Measurements from ENCODE around the gene TPRG1L. TPM values are rescaled to one million over a fixed set of nuclear protein-coding genes. Genes with fewer than 3 reads are reported as not detected.
A peak's percentile ranks its signal among the peaks of the same experiment; 100 is the strongest.
"Not testable (repeated sequence)": the region's sequence is repeated elsewhere in the genome, so short reads cannot be mapped to it uniquely, and the experiment has no call there.

Gene TPRG1L
- 6.6 and 17.4 TPM in 2 replicates for total RNA-seq (2014; rRNA removed; shearing (Covaris generic))

DNA sequence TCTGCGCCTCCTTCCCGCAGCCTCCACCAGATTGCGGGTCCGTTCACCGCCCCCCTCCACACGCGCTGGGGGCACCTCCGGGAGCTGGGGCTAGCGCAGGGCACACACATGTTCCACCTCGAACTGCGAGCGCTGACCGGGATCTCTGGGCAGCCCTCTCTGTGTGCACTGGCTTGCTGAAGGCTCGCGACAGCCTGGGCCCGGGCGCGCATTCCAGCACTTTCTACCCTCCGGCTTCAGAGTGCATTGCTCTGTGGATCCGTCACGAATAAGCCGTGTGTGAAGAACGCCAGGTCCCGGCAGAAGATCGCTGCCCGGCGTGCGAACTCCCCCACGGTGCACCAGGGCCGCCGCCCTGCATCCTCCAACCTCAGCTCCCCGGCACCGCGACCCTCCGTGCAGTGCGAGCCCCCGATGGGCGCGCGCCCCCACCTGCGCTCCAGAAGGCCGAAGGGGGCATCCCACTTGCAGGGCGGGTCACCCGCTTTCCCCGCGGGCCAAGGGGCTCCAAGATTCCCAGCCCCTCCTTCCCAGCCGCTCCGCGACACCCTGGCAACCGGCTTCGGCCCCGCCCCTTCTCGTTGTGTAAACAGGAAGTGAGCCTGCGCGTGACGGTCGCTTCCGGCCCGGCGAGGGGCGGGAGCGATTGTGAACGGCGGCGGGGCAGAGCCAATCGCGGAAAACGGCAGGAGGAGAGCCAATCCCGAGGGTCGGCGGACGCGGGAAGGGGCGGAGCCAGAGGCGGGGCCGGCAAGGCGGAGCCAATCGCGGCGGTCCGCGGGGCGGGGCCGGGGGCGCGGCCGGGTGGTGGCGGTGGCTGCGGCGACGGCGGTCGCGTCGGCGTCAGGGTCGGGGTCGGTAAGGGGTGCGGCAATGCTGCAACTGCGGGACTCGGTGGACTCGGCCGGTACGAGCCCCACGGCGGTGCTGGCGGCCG is at the start of gene TPRG1L:
TSS of gene TPRG1L (plus strand) at position 816 of the 937 bp plus-strand sequence. CDS start at position 874, 58 bp downstream.
- Histone ChIP-seq H3K36me3 (peaks cover 37% of the 10 kb centered on the region), H3K4me1 (replicated peaks) (peaks cover 14% of the 10 kb centered on the region), H3K27me3 (replicated peaks) (no peaks in the 10 kb centered on the region), H3K9me3 (replicated peaks) (no peaks in the 10 kb centered on the region), H3K27ac (no peak within 1 kb of the TSS), H3K4me3 (peak within 1 kb of the TSS; percentile 85)
- peak; percentile 94 to 98 for DNase-seq (ENCODE audit: low read depth in 1 of 2, low spot score in 2 of 2)

GRCh38 chr1:3575515-3575914 is 49.3 kb upstream of the TPRG1L start:
- H3K36me3 ChIP-seq; DNase-seq (ENCODE audit: low read depth in 1 of 2, low spot score in 2 of 2); H3K4me1 ChIP-seq (replicated peaks); H3K4me3 ChIP-seq; H3K27me3 ChIP-seq (replicated peaks); H3K27ac ChIP-seq; H3K9me3 ChIP-seq (replicated peaks): not testable (repeated sequence)

- no peaks in the 10 kb centered on the region for H3K9me3 ChIP-seq (replicated peaks)
- H3K4me1 ChIP-seq (replicated peaks), result no peaks in the 10 kb centered on the region
- H3K36me3 ChIP-seq, result no peaks in the 10 kb centered on the region
- DNase-seq (ENCODE audit: low read depth in 1 of 2, low spot score in 2 of 2), result no peak
- no peak overlapping the region for H3K4me3 ChIP-seq
- H3K27ac ChIP-seq, result no peak overlapping the region
- H3K27me3 ChIP-seq (replicated peaks), result no peaks in the 10 kb centered on the region
Measured at GRCh38 chr1:3575993-3576392, 48.8 kb upstream of the TPRG1L start.

DNA sequence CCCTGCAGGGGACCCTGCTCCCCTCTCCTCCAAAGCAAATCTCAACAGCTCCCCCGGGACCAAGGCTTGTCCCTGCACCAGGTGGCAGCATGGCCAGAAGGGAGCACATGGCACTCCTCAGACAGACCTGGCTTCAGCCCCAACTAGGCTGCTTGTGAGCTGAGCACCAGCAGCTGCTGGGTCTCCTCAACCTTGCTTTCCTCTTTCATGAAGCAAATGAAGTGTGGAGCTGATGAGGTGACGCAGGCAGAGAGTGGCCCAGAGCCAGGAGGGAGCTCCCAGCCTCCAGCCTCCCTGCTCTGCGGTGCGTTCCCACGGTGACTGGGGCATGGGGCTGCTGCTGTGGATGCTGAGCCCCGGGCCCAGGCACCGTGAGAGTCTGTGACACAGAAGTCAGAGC is 47.5 kb upstream of the TPRG1L start:
- no peaks in the 10 kb centered on the region for H3K36me3 ChIP-seq
- 0 out of 2 replicates have a peak, but pooled peaks cover 4% of the 10 kb centered on the region for H3K27me3 ChIP-seq (replicated peaks)
- H3K4me3 ChIP-seq, result no peak overlapping the region
- no peaks in the 10 kb centered on the region for H3K9me3 ChIP-seq (replicated peaks)
- H3K4me1 ChIP-seq (replicated peaks), result no peaks in the 10 kb centered on the region
- H3K27ac ChIP-seq, result no peak overlapping the region
- DNase-seq (ENCODE audit: low read depth in 1 of 2, low spot score in 2 of 2), result no peak

- H3K4me1 ChIP-seq (replicated peaks), result no peaks in the 10 kb centered on the region
- no peak overlapping the region for H3K27ac ChIP-seq
- H3K27me3 ChIP-seq (replicated peaks), result peaks cover 4% of the 10 kb centered on the region; the same call in 1 of the 2 replicates
- H3K9me3 ChIP-seq (replicated peaks), result no peaks in the 10 kb centered on the region
- DNase-seq (ENCODE audit: low read depth in 1 of 2, low spot score in 2 of 2), result no peak
- no peaks in the 10 kb centered on the region for H3K36me3 ChIP-seq
- no peak overlapping the region for H3K4me3 ChIP-seq
Measured at GRCh38 chr1:3577711-3578432, 46.9 kb upstream of the TPRG1L start.

DNA sequence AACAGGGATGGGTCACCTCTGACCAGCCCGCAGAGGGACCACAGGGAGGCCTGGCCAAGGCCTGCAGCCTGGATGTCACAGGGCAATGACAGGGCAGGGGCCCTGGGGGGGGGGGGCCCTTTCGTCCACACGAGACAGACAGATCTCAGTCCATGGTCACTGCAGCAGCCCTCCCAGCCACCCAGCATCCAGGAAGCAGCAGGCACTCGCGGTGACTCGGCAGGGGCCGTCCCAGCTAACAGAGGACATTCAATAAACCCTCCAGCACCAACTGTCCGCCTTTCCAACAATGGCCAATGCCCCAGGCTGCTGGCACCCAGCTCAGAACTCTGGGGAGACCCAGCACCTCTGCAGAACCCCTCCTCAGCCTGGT is 46.4 kb upstream of the TPRG1L start:
- no peak overlapping the region for H3K4me3 ChIP-seq

DNA sequence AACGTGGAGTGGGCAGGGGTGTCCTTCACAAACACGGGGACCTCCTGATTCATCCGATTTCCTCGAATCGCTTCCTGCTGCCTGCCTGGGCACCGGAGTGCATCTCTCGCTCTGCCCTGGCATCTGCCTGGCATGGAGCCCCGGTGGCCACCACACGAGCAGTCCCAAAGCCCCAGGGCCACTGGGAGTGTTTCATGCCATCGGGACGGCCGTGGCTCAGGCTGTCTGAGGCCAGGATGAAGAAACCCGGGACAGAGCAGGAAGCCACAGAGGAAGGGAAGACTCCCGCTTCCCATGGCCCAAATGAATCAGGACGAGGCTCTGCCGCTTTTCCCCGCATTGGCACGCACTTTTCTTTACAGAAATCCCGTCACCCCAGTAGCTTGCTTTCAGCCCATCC is 45.9 kb upstream of the TPRG1L start:
- Histone ChIP-seq H3K4me1 (replicated peaks) (no peaks in the 10 kb centered on the region), H3K27ac (no peak overlapping the region), H3K36me3 (no peaks in the 10 kb centered on the region), H3K4me3 (no peak overlapping the region), H3K27me3 (replicated peaks) (peaks cover 4% of the 10 kb centered on the region; the same call in 1 of the 2 replicates), H3K9me3 (replicated peaks) (no peaks in the 10 kb centered on the region)
- DNase-seq (ENCODE audit: low read depth in 1 of 2, low spot score in 2 of 2), result no peak

More for the DNA sequence above, 46.4 kb upstream of the TPRG1L start:
- no peaks in the 10 kb centered on the region for H3K9me3 ChIP-seq (replicated peaks)
- H3K27me3 ChIP-seq (replicated peaks), result peaks cover 4% of the 10 kb centered on the region; the same call in 1 of the 2 replicates
- H3K4me1 ChIP-seq (replicated peaks), result no peaks in the 10 kb centered on the region
- H3K27ac ChIP-seq, result no peak overlapping the region
- H3K36me3 ChIP-seq, result no peaks in the 10 kb centered on the region
- DNase-seq (ENCODE audit: low read depth in 1 of 2, low spot score in 2 of 2), result no peak

- Histone ChIP-seq H3K4me3 (no peak overlapping the region), H3K9me3 (replicated peaks) (no peaks in the 10 kb centered on the region), H3K27me3 (replicated peaks) (peaks cover 4% of the 10 kb centered on the region; the same call in 1 of the 2 replicates), H3K27ac (no peak overlapping the region), H3K4me1 (replicated peaks) (no peaks in the 10 kb centered on the region), H3K36me3 (no peaks in the 10 kb centered on the region)
- no peak for DNase-seq (ENCODE audit: low read depth in 1 of 2, low spot score in 2 of 2)
Measured at GRCh38 chr1:3579626-3580025, 45.2 kb upstream of the TPRG1L start.

DNA sequence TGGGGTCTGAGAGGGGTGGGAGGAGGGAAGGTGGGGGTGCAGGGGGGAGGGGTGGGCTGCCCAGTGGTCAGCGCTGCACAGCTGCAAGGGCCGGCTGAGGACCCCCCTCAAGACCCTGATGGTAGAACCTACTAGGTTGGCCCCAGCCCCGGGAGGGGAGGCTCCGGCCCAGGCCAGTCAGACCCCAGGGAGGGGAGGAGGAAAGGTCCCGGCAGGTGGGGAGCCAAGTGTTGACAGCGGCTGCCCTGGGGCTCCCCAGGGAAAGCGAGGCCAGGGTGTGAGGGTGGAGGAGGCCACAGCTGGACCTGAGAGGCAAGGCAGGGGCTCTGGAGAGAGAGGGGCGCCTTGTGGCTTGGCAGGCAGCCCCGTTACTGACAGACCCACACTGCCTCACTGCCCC is 44.6 kb upstream of the TPRG1L start:
- DNase-seq (ENCODE audit: low read depth in 1 of 2, low spot score in 2 of 2), result no peak
- Histone ChIP-seq H3K27ac (no peak overlapping the region), H3K9me3 (replicated peaks) (no peaks in the 10 kb centered on the region), H3K4me3 (no peak overlapping the region), H3K36me3 (no peaks in the 10 kb centered on the region), H3K27me3 (replicated peaks) (peaks cover 4% of the 10 kb centered on the region; the same call in 1 of the 2 replicates), H3K4me1 (replicated peaks) (no peaks in the 10 kb centered on the region)

DNA sequence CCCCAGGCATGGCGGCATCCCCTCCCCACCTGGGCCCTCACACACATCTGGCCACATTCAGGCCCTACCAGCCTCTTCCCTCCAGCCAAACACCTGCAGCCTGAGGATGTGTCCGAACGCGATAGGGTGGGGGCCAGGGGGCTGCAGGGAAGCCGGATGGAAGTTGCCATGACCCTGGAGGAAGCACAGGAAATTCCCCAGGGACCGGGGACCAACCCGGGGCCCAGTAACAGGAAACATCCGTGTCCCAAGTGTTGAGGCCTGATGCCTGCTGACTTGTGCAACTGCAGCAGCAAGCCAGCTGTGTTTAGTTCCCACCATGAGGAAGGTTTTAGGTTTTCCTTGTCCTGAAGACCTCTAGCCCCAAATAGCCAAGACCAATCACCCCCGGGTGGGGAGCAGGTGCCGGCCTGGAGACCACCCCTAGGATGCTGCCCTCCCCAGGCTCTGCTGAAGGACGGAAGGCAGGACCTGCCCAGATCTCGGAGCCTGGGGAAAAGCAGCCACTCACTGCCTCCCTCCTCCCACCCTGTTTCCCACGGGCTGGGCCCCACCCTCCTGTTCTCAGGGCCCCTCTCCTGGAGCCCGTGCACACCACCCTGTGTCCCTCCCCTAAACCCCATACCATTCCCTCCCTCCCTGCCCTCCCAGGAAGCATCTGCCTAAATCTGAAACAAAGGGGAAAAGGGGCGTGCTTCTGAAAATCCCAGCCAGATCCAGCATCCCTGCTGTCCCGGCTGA is 43.3 kb upstream of the TPRG1L start:
- Histone ChIP-seq H3K4me1 (replicated peaks) (no peaks in the 10 kb centered on the region), H3K27me3 (replicated peaks) (peaks cover 4% of the 10 kb centered on the region; the same call in 1 of the 2 replicates), H3K4me3 (no peak overlapping the region), H3K36me3 (no peaks in the 10 kb centered on the region), H3K27ac (no peak overlapping the region), H3K9me3 (replicated peaks) (no peaks in the 10 kb centered on the region)
- DNase-seq (ENCODE audit: low read depth in 1 of 2, low spot score in 2 of 2), result no peak

DNA sequence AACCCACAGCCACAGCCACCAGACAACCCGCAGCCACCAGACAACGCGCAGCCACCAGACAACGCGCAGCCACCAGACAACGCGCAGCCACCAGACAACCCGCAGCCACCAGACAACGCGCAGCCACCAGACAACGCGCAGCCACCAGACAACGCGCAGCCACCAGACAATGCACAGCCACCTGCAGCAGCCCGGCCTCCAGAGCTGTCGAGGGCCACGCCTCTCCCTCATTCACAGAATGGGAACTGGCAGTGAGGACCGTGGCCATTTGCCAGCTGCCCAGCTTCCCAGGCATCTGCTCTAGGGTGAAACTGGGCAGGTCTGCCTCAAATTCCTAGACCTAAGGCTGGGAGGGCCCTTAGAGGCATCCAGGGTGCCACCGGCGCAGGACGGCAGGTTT is 41.1 kb upstream of the TPRG1L start:
- DNase-seq (ENCODE audit: low read depth in 1 of 2, low spot score in 2 of 2); H3K27me3 ChIP-seq (replicated peaks); H3K27ac ChIP-seq; H3K4me3 ChIP-seq; H3K36me3 ChIP-seq; H3K4me1 ChIP-seq (replicated peaks); H3K9me3 ChIP-seq (replicated peaks): not testable (repeated sequence)

GRCh38 chr1:3584915-3585314 is 39.9 kb upstream of the TPRG1L start:
- H3K9me3 ChIP-seq (replicated peaks), result no peaks in the 10 kb centered on the region
- H3K36me3 ChIP-seq, result no peaks in the 10 kb centered on the region
- peaks cover 4% of the 10 kb centered on the region; the same call in 1 of the 2 replicates for H3K27me3 ChIP-seq (replicated peaks)
- DNase-seq (ENCODE audit: low read depth in 1 of 2, low spot score in 2 of 2), result no peak
- H3K4me1 ChIP-seq (replicated peaks), result no peaks in the 10 kb centered on the region
- H3K27ac ChIP-seq, result no peak overlapping the region
- H3K4me3 ChIP-seq, result no peak overlapping the region

DNA sequence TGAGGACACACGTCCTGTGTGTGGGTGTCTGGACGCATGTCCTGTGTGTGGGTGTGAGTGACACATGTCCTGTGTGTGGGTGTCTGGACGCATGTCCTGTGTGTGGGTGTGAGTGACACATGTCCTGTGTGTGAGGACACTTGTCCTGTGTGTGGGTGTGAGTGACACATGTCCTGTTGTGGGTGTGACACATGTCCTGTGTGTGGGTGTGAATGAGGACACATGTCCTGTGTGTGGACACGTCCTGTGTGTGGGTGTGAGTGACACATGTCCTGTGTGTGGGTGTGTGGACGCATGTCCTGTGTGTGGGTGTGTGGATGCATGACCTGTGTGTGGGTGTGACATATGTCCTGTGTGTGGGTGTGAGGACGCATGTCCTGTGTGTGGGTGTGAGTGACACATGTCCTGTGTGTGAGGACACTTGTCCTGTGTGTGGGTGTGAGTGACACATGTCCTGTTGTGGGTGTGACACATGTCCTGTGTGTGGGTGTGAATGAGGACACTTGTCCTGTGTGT is 39.4 kb upstream of the TPRG1L start:
- not testable (repeated sequence) for H3K27me3 ChIP-seq (replicated peaks); H3K27ac ChIP-seq; DNase-seq (ENCODE audit: low read depth in 1 of 2, low spot score in 2 of 2); H3K4me1 ChIP-seq (replicated peaks); H3K4me3 ChIP-seq; H3K9me3 ChIP-seq (replicated peaks); H3K36me3 ChIP-seq
